Measurements from ENCODE around the gene SLC35E2B. TPM values are rescaled to one million over a fixed set of nuclear protein-coding genes. Genes with fewer than 3 reads are reported as not detected.
A peak's percentile ranks its signal among the peaks of the same experiment; 100 is the strongest.

The SLC35E2B gene
- total RNA-seq, 1 donor from 2014 or later, result 151 TPM

GRCh38 chr1:1617925-1618324 lies 74.7 kb downstream of the SLC35E2B start:
- peaks cover 23% of the 10 kb centered on the region for H3K27me3 Mint-ChIP-seq (ENCODE audit: unreplicated experiment)
- DNase-seq, result no peak
- H3K4me1 Mint-ChIP-seq (ENCODE audit: low read depth, unreplicated experiment), result peaks cover 8% of the 10 kb centered on the region
- H3K9me3 Mint-ChIP-seq (ENCODE audit: unreplicated experiment), result peaks cover 17% of the 10 kb centered on the region
- TF ChIP-seq, protein P1, sequence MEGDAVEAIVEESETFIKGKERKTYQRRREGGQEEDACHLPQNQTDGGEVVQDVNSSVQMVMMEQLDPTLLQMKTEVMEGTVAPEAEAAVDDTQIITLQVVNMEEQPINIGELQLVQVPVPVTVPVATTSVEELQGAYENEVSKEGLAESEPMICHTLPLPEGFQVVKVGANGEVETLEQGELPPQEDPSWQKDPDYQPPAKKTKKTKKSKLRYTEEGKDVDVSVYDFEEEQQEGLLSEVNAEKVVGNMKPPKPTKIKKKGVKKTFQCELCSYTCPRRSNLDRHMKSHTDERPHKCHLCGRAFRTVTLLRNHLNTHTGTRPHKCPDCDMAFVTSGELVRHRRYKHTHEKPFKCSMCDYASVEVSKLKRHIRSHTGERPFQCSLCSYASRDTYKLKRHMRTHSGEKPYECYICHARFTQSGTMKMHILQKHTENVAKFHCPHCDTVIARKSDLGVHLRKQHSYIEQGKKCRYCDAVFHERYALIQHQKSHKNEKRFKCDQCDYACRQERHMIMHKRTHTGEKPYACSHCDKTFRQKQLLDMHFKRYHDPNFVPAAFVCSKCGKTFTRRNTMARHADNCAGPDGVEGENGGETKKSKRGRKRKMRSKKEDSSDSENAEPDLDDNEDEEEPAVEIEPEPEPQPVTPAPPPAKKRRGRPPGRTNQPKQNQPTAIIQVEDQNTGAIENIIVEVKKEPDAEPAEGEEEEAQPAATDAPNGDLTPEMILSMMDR (IDR thresholded peaks at IDR 0.05; ENCODE audit: partially characterized antibody, unreplicated experiment), result no peak
- H3K36me3 Mint-ChIP-seq (ENCODE audit: unreplicated experiment), result no peaks in the 10 kb centered on the region
- H3K27ac Mint-ChIP-seq (ENCODE audit: unreplicated experiment), result peak overlapping the region; percentile 43
- H3K4me3 Mint-ChIP-seq (ENCODE audit: unreplicated experiment), result peak overlapping the region; percentile 85

- no peak for DNase-seq
- Mint-ChIP-seq H3K9me3 (ENCODE audit: unreplicated experiment) (peaks cover 13% of the 10 kb centered on the region), H3K27ac (ENCODE audit: unreplicated experiment) (peak overlapping the region; percentile 43), H3K27me3 (ENCODE audit: unreplicated experiment) (peaks cover 20% of the 10 kb centered on the region), H3K4me1 (ENCODE audit: low read depth, unreplicated experiment) (peaks cover 5% of the 10 kb centered on the region), H3K36me3 (ENCODE audit: unreplicated experiment) (no peaks in the 10 kb centered on the region), H3K4me3 (ENCODE audit: unreplicated experiment) (peak overlapping the region; percentile 85)
- TF ChIP-seq, protein P1 (IDR thresholded peaks at IDR 0.05; ENCODE audit: partially characterized antibody, unreplicated experiment), result no peak
These were observed 75.1 kb downstream of the SLC35E2B start for GRCh38 chr1:1617516-1617915.

DNA sequence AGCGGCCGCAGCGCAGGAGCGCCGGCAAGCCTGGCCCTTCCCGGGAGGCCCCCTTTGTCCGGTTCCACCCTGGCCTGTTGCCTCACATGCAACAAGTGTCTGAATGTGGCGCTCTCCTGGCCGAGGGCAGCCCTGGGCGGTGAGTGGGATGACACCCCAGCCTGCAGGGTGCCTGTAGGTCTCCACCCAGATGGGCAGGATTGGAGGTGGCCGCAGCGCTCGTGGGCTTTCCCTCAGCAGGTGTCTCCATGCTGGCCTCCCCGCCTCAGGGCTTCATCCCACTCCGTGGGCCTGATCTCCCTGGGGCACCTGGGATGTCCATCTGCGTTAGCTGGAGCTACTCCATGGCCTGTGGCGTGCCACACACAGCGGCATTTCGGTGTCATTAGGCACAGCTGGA lies 75.8 kb downstream of the SLC35E2B start:
- DNase-seq, result no peak
- Mint-ChIP-seq H3K27me3 (ENCODE audit: unreplicated experiment) (peaks cover 16% of the 10 kb centered on the region), H3K27ac (ENCODE audit: unreplicated experiment) (no peak overlapping the region), H3K9me3 (ENCODE audit: unreplicated experiment) (peaks cover 11% of the 10 kb centered on the region), H3K4me3 (ENCODE audit: unreplicated experiment) (peak overlapping the region; percentile 85), H3K4me1 (ENCODE audit: low read depth, unreplicated experiment) (no peaks in the 10 kb centered on the region), H3K36me3 (ENCODE audit: unreplicated experiment) (no peaks in the 10 kb centered on the region)
- TF ChIP-seq, protein P1 (IDR thresholded peaks at IDR 0.05; ENCODE audit: partially characterized antibody, unreplicated experiment), result no peak

GRCh38 chr1:1616045-1616790 lies 76.4 kb downstream of the SLC35E2B start:
- Mint-ChIP-seq H3K36me3 (ENCODE audit: unreplicated experiment) (no peaks in the 10 kb centered on the region), H3K27me3 (ENCODE audit: unreplicated experiment) (peaks cover 16% of the 10 kb centered on the region), H3K27ac (ENCODE audit: unreplicated experiment) (no peak overlapping the region), H3K9me3 (ENCODE audit: unreplicated experiment) (peaks cover 11% of the 10 kb centered on the region), H3K4me1 (ENCODE audit: low read depth, unreplicated experiment) (no peaks in the 10 kb centered on the region), H3K4me3 (ENCODE audit: unreplicated experiment) (peak overlapping the region; percentile 85)
- TF ChIP-seq, protein P1 (IDR thresholded peaks at IDR 0.05; ENCODE audit: partially characterized antibody, unreplicated experiment), result no peak
- DNase-seq, result peak; percentile 49
